NCI-H2107 treated with DMSO at 0.1 percent for 48 hours (cell line): ENCODE measurements around the gene ATP5PB.

Experiments used
- DNase-seq: peaks from one replicate; lab custom pipeline; 2025; ENCODE audit not compliant: unreplicated experiment; lab: John Stamatoyannopoulos, UW

The ATP5PB gene

DNA sequence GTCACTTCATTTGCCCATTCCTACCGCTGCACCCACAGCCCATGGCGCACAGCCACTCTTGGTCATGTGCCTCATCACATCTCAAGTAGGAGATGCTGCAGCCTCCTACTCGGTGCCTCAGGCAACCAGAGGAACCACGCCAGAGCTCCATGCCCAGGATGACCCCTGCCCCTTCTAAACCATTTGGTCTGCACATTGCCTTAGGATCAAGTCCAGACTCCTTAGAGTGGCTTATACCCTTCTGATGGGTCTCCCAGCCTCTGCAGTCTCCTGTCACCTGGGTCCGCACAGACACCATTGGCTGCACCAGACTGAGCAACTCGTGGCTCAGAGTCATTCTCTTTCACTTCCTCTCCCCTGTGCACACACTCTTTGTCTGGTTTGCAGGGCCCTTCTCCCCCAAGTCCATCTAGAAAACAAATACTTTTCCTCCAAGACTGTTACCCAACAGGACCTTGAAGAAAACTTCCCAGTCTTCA lies 56.4 kb downstream of the ATP5PB start:
- DNase-seq, result no peak

DNA sequence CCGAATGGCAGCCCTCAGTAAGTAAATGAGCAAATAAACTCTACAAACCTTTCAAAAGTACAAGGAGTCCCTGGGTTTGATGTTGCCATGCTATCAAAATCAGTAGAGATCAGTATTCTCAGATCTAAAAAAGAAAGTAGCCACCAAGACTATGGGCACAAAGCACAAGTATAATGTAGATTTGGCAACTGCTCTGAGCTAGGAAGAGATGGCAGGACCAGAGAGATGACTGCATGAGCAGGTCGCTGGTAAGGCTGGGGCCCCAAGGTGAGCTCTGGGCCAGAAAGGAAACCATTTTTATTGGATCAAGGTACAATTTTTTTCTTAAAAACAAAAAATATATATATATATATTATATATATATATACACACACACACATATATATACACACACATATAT lies 57.3 kb downstream of the ATP5PB start:
- DNase-seq, result no peak

DNA sequence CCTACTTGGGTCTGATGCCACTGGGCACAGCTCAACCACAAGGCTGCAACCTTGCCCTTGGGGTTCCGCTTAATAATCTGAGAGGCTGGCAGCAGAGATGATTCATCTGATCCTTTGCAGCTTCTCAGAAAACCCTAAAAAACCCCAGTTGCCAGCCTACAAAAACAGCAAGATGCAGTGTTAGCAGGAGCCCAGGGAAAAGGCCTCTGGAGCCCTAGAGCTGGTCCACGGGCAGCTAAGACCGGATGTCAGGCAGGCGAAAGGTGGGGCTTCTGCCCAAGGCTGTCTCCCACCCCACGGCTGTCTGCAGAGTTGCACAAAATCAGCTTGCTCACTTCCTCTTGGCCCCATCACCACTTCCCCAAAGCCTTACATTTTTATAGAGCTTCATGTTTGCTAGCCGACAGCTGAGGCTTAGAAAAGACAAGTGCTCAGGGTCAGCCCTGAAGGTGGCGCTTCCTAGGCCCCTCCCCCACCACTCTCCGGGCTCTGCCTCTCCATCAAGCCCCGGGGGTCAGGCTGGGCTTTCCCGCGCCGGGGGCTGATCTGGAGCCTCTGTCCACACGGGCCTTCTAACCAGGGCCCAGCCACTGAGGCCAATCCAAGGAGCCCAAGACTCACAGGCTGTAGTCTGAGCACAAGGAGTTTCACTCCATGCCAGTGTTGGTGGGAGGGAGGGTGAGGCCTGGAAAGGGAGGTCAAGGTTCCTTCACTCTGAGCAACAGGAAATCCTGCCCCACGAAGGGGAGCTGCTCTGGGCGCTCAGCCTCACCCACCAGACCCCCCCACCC lies 58.3 kb downstream of the ATP5PB start:
- DNase-seq, result no peak

DNA sequence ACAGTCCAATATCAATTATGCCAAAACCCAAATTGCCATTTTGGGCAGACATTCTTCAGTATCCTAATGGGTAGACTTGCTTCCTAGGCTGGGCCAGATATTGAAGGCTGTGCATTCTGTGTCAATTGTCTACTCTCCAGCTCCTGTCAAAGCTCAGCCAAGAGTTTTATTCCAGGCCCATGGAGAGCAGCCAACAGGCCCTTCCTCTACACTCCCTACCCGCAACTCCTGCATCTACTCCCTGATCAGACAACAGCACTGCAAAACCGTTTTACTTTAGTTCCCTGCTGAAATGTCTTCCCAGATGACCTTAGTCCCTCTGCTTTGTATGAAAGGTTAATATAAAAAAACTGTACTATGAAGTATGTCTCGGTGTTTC lies 60.7 kb downstream of the ATP5PB start:
- no peak for DNase-seq

DNA sequence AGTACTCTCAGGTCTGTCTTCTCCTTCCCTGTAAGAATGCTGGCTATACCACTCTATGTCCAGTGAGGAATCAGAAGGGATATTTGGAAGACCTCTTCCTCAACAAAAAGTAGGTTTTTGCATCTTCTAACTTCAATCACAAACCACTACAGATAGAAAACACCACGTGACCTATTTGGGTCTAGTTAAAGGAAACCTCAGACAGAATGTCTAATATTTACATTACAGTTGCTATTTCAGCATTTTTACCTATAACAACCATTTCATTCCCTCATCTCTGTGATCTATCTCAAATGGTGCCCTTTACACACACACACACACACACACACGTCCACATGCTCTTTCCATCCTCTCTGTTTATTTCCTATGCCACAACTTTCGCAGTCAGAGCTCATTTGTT lies 62.1 kb downstream of the ATP5PB start:
- DNase-seq, result no peak
